ENCODE measurements around the gene TMEM191C. TPM values are rescaled to one million over a fixed set of nuclear protein-coding genes. Genes with fewer than 3 reads are reported as not detected.

Gene TMEM191C
- 0.49 to 1.5 TPM (median 0.74 TPM) in 5 replicates for total RNA-seq (2022; extraction: Qiagen RNA extraction; ENCODE audit: low read depth)

GRCh38 chr22:21467337-21468193 lies at the start of gene TMEM191C:
Gene TMEM191C (plus strand): TSS chr22:21467387. CDS start chr22:21467460, 73 bp downstream.

Other genes starting within 250 kb of the TMEM191C start
- gene RIMBP3B, start 83.6 kb upstream of the TMEM191C start, total RNA-seq (2022; extraction: Qiagen RNA extraction; ENCODE audit: low read depth) = 0.24 to 0.63 TPM (median 0.32 TPM) in 5 replicates
- 2.3 to 3.1 TPM (median 2.9 TPM) in 5 replicates for gene HIC2, start 50.0 kb upstream of the TMEM191C start, total RNA-seq (2022; extraction: Qiagen RNA extraction; ENCODE audit: low read depth)
- gene RIMBP3C, start 84.1 kb downstream of the TMEM191C start, total RNA-seq (2022; extraction: Qiagen RNA extraction; ENCODE audit: low read depth) = 0.11 to 0.37 TPM (median 0.24 TPM) in 5 replicates
- gene UBE2L3, start 100.3 kb downstream of the TMEM191C start, total RNA-seq (2022; extraction: Qiagen RNA extraction; ENCODE audit: low read depth) = 63.7 to 71.5 TPM (median 64.9 TPM) in 5 replicates
- 39.9 to 56.8 TPM (median 53.7 TPM) in 5 replicates for gene YDJC, start 162.6 kb downstream of the TMEM191C start, total RNA-seq (2022; extraction: Qiagen RNA extraction; ENCODE audit: low read depth)
- 0.09 TPM in 1 of 5 replicates, not detected in the others for gene CCDC116, start 165.4 kb downstream of the TMEM191C start, total RNA-seq (2022; extraction: Qiagen RNA extraction; ENCODE audit: low read depth)
- 39.4 to 56.4 TPM (median 53.2 TPM) in 5 replicates for gene SDF2L1, start 174.9 kb downstream of the TMEM191C start, total RNA-seq (2022; extraction: Qiagen RNA extraction; ENCODE audit: low read depth)
- gene PPIL2, start 198.6 kb downstream of the TMEM191C start, total RNA-seq (2022; extraction: Qiagen RNA extraction; ENCODE audit: low read depth) = 17.7 to 21.8 TPM (median 20.6 TPM) in 5 replicates